Measurements from ENCODE around the gene TMEM98.

TMEM98 gene

GRCh38 chr17:32907583-32907982 lies 20.4 kb upstream of the TMEM98 start:
- TF ChIP-seq CTCF (IDR thresholded peaks at IDR 0.05; ENCODE audit: low read depth, low read length) = no peak
- DNase-seq (ENCODE audit: extremely low read depth, low read depth) = no peak

GRCh38 chr17:32909787-32910369 lies 18.1 kb upstream of the TMEM98 start:
- peak; percentile 77 for DNase-seq (ENCODE audit: extremely low read depth, low read depth)
- TF ChIP-seq CTCF (IDR thresholded peaks at IDR 0.05; ENCODE audit: low read depth, low read length) = peak; percentile 85

- TF ChIP-seq CTCF (IDR thresholded peaks at IDR 0.05; ENCODE audit: low read depth, low read length) = no peak
- no peak for DNase-seq (ENCODE audit: extremely low read depth, low read depth)
Observed at GRCh38 chr17:32910769-32911168, 17.2 kb upstream of the TMEM98 start.

GRCh38 chr17:32912218-32912897 lies 15.6 kb upstream of the TMEM98 start:
- DNase-seq (ENCODE audit: extremely low read depth, low read depth) = peak; percentile 45
- peak; percentile 19 for TF ChIP-seq CTCF (IDR thresholded peaks at IDR 0.05; ENCODE audit: low read depth, low read length)

- no peak for TF ChIP-seq CTCF (IDR thresholded peaks at IDR 0.05; ENCODE audit: low read depth, low read length)
- no peak for DNase-seq (ENCODE audit: extremely low read depth, low read depth)
Observed at GRCh38 chr17:32913593-32913992, 14.4 kb upstream of the TMEM98 start.

- TF ChIP-seq CTCF (IDR thresholded peaks at IDR 0.05; ENCODE audit: low read depth, low read length) = no peak
- no peak for DNase-seq (ENCODE audit: extremely low read depth, low read depth)
Observed at GRCh38 chr17:32914181-32914580, 13.8 kb upstream of the TMEM98 start.

GRCh38 chr17:32915245-32915644 lies 12.7 kb upstream of the TMEM98 start:
- no peak for TF ChIP-seq CTCF (IDR thresholded peaks at IDR 0.05; ENCODE audit: low read depth, low read length)
- DNase-seq (ENCODE audit: extremely low read depth, low read depth) = no peak

All from AG09319 (cell line).